H9 (cell line): ENCODE results near the gene RIMBP2. TPM values are rescaled to one million over a fixed set of nuclear protein-coding genes. Genes with fewer than 3 reads are reported as not detected.

Experiments used
- DNase-seq: peaks from one replicate; pipeline ENCODE4 v3.0.0-alpha.2; 2017
- H2AFZ ChIP-seq: one replicate; pipeline ENCODE4 v1.6.1; 2013; ENCODE audit warnings: mild to moderate bottlenecking, low read length, control low read depth, moderate library complexity
- H2AK5ac ChIP-seq: 2 replicates; pipeline ENCODE4 v1.6.1; 2013; ENCODE audit warnings: low read length, control low read depth, mixed read lengths; ENCODE audit not compliant: insufficient read length
- H2BK120ac ChIP-seq: one replicate; pipeline ENCODE4 v1.6.1; 2013; ENCODE audit warnings: low read depth, mild to moderate bottlenecking, low read length, control low read depth, inconsistent platforms; ENCODE audit not compliant: poor library complexity, severe bottlenecking
- H2BK12ac ChIP-seq: 2 replicates; pipeline ENCODE4 v1.6.1; 2013; ENCODE audit warnings: low read length, control low read depth, mixed read lengths, low read depth; ENCODE audit not compliant: insufficient read length
- H2BK15ac ChIP-seq: 2 replicates; pipeline ENCODE4 v1.6.1; 2013; ENCODE audit warnings: low read depth, low read length, control low read depth
- H2BK20ac ChIP-seq: one replicate; pipeline ENCODE4 v1.6.1; 2013; ENCODE audit warnings: low read depth, mild to moderate bottlenecking, low read length, control low read depth, inconsistent platforms; ENCODE audit not compliant: poor library complexity, severe bottlenecking
- H2BK5ac ChIP-seq: 2 replicates; pipeline ENCODE4 v1.6.1; 2013; ENCODE audit warnings: low read length, control low read depth, mixed read lengths; ENCODE audit not compliant: insufficient read length
- H3K14ac ChIP-seq: 2 replicates; pipeline ENCODE4 v1.6.1; 2013; ENCODE audit warnings: low read length, control low read depth; ENCODE audit not compliant: insufficient read depth
- H3K18ac ChIP-seq: 2 replicates; pipeline ENCODE4 v1.6.1; 2013; ENCODE audit warnings: low read depth, mild to moderate bottlenecking, mixed read lengths, low read length, control low read depth; ENCODE audit not compliant: insufficient read length
- H3K23ac ChIP-seq: 2 replicates; pipeline ENCODE4 v1.6.1; 2013; ENCODE audit warnings: low read length, control low read depth, mixed read lengths, low read depth; ENCODE audit not compliant: insufficient read length
- H3K23me2 ChIP-seq: 2 replicates; pipeline ENCODE4 v1.6.1; 2013; ENCODE audit warnings: low read depth, mild to moderate bottlenecking, mixed read lengths, low read length, control low read depth; ENCODE audit not compliant: insufficient read length, poor library complexity, severe bottlenecking
- H3K27ac ChIP-seq: 2 replicates; pipeline ENCODE4 v1.5.1; 2013; ENCODE audit warnings: low read length, control low read depth, mixed read lengths, low read depth; ENCODE audit not compliant: insufficient read length
- H3K27me3 ChIP-seq: 2 replicates; pipeline ENCODE4 v1.6.1; 2013; ENCODE audit warnings: low read length, control low read depth, inconsistent platforms; ENCODE audit not compliant: insufficient read depth
- H3K4ac ChIP-seq: 2 replicates; pipeline ENCODE4 v1.6.1; 2013; ENCODE audit warnings: low read depth, mild to moderate bottlenecking, control low read depth, inconsistent platforms, low read length, moderate library complexity
- H3K4me1 ChIP-seq: 2 replicates; pipeline ENCODE4 v1.6.1; 2013; ENCODE audit warnings: low read length, control low read depth, inconsistent platforms; ENCODE audit not compliant: insufficient read depth
- H3K4me2 ChIP-seq: 2 replicates; pipeline ENCODE4 v1.6.1; 2013; ENCODE audit warnings: low read length, control low read depth, mixed read lengths; ENCODE audit not compliant: insufficient read length, insufficient read depth
- H3K56ac ChIP-seq: 2 replicates; pipeline ENCODE4 v1.6.1; 2013; ENCODE audit warnings: low read depth, mild to moderate bottlenecking, mixed read lengths, low read length, control low read depth; ENCODE audit not compliant: insufficient read length
- H3K79me1 ChIP-seq: 2 replicates; pipeline ENCODE4 v1.6.1; 2013; ENCODE audit warnings: low read depth, mild to moderate bottlenecking, moderate library complexity, low read length, control low read depth, inconsistent platforms; ENCODE audit not compliant: insufficient read depth, poor library complexity, severe bottlenecking
- H3K79me2 ChIP-seq: 2 replicates; pipeline ENCODE4 v1.6.1; 2013; ENCODE audit warnings: low read length, control low read depth, inconsistent platforms; ENCODE audit not compliant: insufficient read depth
- H3K9ac ChIP-seq: 2 replicates; pipeline ENCODE4 v1.6.1; 2013; ENCODE audit warnings: low read length, control low read depth, mixed read lengths; ENCODE audit not compliant: insufficient read length; ENCODE audit errors: extremely low read depth
- H3K9me3 ChIP-seq: one replicate; pipeline ENCODE4 v1.6.1; 2013; ENCODE audit warnings: low read depth, low read length, inconsistent platforms; ENCODE audit not compliant: control insufficient read depth
- H3T11ph ChIP-seq: one replicate; pipeline ENCODE4 v1.6.1; 2013; ENCODE audit warnings: mild to moderate bottlenecking, low read length, control low read depth, inconsistent platforms
- H4K20me1 ChIP-seq: one replicate; pipeline ENCODE4 v1.6.1; 2013; ENCODE audit not compliant: control insufficient read depth, insufficient read length, insufficient read depth
- H4K5ac ChIP-seq: 2 replicates; pipeline ENCODE4 v1.6.1; 2013; ENCODE audit warnings: low read depth, mild to moderate bottlenecking, mixed read lengths, low read length, control low read depth; ENCODE audit not compliant: insufficient read length
- H4K8ac ChIP-seq: replicated peaks from 2 replicates; pipeline ENCODE4 v1.6.1; 2013; ENCODE audit warnings: low read length, control low read depth, mixed read lengths, low read depth; ENCODE audit not compliant: insufficient read length
- H4K91ac ChIP-seq: 2 replicates; pipeline ENCODE4 v1.6.1; 2013; ENCODE audit warnings: low read depth, mild to moderate bottlenecking, moderate library complexity, mixed read lengths, low read length, control low read depth; ENCODE audit not compliant: insufficient read length
- H3K27ac Mint-ChIP-seq, 3 experiments: 2 replicates in 2 of 3; 3 replicates in 1 of 3; pipeline ENCODE4 v1.8.0; 2020 to 2021; ENCODE audit warnings: mixed read lengths in 3 of 3, mild to moderate bottlenecking in 1 of 3, moderate library complexity in 1 of 3
- H3K27me3 Mint-ChIP-seq: 2 replicates; pipeline ENCODE4 v1.8.0; 2021; ENCODE audit warnings: low read depth, mild to moderate bottlenecking, moderate library complexity, mixed read lengths
- H3K36me3 Mint-ChIP-seq, 3 experiments: 2 replicates in 2 of 3; 3 replicates in 1 of 3; pipeline ENCODE4 v1.8.0; 2020 to 2021; ENCODE audit warnings: low read depth in 3 of 3, mixed read lengths in 3 of 3; ENCODE audit not compliant: insufficient read depth in 1 of 3
- H3K4me1 Mint-ChIP-seq, 2 experiments: 2 replicates each; pipeline ENCODE4 v1.8.0; 2020; ENCODE audit warnings: mixed read lengths in 2 of 2
- H3K4me3 Mint-ChIP-seq, 2 experiments: 2 replicates in 1 of 2; 3 replicates in 1 of 2; pipeline ENCODE4 v1.8.0; 2020 to 2021; ENCODE audit warnings: mild to moderate bottlenecking in 2 of 2, mixed read lengths in 2 of 2, moderate library complexity in 1 of 2
- H3K9me3 Mint-ChIP-seq, 2 experiments: 2 replicates in 1 of 2; 3 replicates in 1 of 2; pipeline ENCODE4 v1.8.0; 2020; ENCODE audit warnings: mild to moderate bottlenecking in 2 of 2, mixed read lengths in 2 of 2, moderate library complexity in 1 of 2
- CTCF ChIP-seq: fragments of 200-600 bp; sonication (generic); conservative IDR thresholded peaks from 3 replicates; pipeline ENCODE4 v1.8.0; 2021; ENCODE audit warnings: antibody characterized with exemption, mild to moderate bottlenecking
- whole genome bisulfite sequencing: extraction: QIAGEN DNeasy Blood & Tissue Kit; methylation state at CpG from one replicate; pipeline ENCODE4 v1.1.7; 2013; ENCODE audit warnings: missing lambda C conversion rate, low lambda C conversion rate, mixed read lengths; ENCODE audit not compliant: insufficient read length; ENCODE audit errors: extremely low coverage; 5-methylcytosine and 5-hydroxymethylcytosine counted together
- total RNA-seq: library from RNA; stranded (reverse); gene quantifications from 2 replicates; pipeline ENCODE4 v1.2.1, GENCODE V29; 2021

RIMBP2 gene
- total RNA-seq, 1 experiment from 2014 or later, result 0.70 TPM

- Histone ChIP-seq H2BK5ac (no peak overlapping the region), H2AFZ (no peak overlapping the region), H2AK5ac (no peak overlapping the region), H3K4me1 (no peaks in the 10 kb centered on the region), H3K18ac (no peak overlapping the region), H4K91ac (no peak overlapping the region), H3K9ac (no peak overlapping the region), H4K20me1 (no peaks in the 10 kb centered on the region), H3K27ac (no peak overlapping the region), H3K23ac (no peak overlapping the region), H2BK20ac (no peak overlapping the region), H3K79me1 (no peaks in the 10 kb centered on the region), H2BK120ac (no peak overlapping the region), H3K4ac (no peak overlapping the region), H3K23me2 (peaks cover 17% of the 10 kb centered on the region), H4K5ac (no peak overlapping the region), H3K27me3 (peaks cover 25% of the 10 kb centered on the region), H3K9me3 (no peaks in the 10 kb centered on the region), H2BK12ac (no peak overlapping the region), H3T11ph (no peak overlapping the region), H3K79me2 (no peaks in the 10 kb centered on the region), H2BK15ac (no peak overlapping the region), H3K14ac (no peak overlapping the region), H3K56ac (no peak overlapping the region), H3K4me2 (no peak overlapping the region), H4K8ac (no peak overlapping the region)
- Mint-ChIP-seq H3K27me3 (peaks cover 78% of the 10 kb centered on the region), H3K36me3 (no peaks in the 10 kb centered on the region), H3K27ac (no peak overlapping the region), H3K4me1 (peaks cover 15 to 30% of the 10 kb centered on the region in 2 experiments), H3K4me3 (no peak overlapping the region), H3K9me3 (no peaks in the 10 kb centered on the region; a peak in 1 of 5 replicates)
- TF ChIP-seq CTCF, result no peak
- DNase-seq, result no peak
- no CpG with 5 or more reads among the region's 7 CpGs for WGBS
These were observed 5.4 kb downstream of the RIMBP2 start for GRCh38 chr12:130710733-130711080.
